ENCODE measurements around the gene CALML4.

Gene CALML4, protein sequence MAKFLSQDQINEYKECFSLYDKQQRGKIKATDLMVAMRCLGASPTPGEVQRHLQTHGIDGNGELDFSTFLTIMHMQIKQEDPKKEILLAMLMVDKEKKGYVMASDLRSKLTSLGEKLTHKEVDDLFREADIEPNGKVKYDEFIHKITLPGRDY

GRCh38 chr15:68204776-68205557 is at the start of gene CALML4:
Gene CALML4, minus strand, starts transcription at chr15:68205332. Its CDS starts 85 bp downstream, at chr15:68205247.
- H3K4me3 ChIP-seq (ENCODE audit: low read depth, low read length), result no peak within 1 kb of the TSS
- DNase-seq (ENCODE audit: low read depth), result no peak
- TF ChIP-seq, protein P1, sequence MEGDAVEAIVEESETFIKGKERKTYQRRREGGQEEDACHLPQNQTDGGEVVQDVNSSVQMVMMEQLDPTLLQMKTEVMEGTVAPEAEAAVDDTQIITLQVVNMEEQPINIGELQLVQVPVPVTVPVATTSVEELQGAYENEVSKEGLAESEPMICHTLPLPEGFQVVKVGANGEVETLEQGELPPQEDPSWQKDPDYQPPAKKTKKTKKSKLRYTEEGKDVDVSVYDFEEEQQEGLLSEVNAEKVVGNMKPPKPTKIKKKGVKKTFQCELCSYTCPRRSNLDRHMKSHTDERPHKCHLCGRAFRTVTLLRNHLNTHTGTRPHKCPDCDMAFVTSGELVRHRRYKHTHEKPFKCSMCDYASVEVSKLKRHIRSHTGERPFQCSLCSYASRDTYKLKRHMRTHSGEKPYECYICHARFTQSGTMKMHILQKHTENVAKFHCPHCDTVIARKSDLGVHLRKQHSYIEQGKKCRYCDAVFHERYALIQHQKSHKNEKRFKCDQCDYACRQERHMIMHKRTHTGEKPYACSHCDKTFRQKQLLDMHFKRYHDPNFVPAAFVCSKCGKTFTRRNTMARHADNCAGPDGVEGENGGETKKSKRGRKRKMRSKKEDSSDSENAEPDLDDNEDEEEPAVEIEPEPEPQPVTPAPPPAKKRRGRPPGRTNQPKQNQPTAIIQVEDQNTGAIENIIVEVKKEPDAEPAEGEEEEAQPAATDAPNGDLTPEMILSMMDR (IDR thresholded peaks at IDR 0.05; ENCODE audit: insufficient read depth, low read depth, low read length, missing control alignments), result no peak

DNA sequence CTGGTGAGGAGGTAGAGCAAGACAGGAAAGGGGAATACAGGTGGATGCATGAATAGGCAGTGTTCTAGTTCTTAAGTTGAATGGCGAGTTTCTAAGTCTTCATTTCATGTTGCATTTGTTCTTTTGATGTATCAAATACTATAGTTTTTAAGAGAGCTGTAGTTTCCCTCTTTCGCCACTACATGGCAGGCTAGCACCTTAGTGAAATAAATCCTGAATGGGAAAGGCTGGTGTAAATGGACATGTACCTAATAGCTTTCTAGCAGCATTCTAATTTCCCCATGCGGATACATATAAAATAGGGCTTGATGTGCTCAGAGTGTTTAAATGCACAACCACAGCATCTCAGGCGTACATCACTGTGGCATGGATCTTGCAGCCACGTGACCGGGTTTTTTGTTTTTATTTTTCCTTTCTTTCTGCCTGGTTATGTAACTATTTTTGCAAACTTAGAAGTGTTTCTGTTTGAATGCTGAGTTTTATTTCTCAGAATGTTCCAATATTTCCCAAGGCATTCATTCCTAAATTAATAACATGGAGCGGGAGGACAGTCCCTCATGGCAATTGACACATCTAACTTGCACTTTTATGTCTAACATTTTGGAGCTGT is 47.9 kb upstream of the CALML4 start:
- no peak overlapping the region for H3K4me3 ChIP-seq (ENCODE audit: low read depth, low read length)
- TF ChIP-seq, protein P1 (IDR thresholded peaks at IDR 0.05; ENCODE audit: insufficient read depth, low read depth, low read length, missing control alignments), result peak; percentile 79
- DNase-seq (ENCODE audit: low read depth), result peak; percentile 81

- TF ChIP-seq, protein P1 (IDR thresholded peaks at IDR 0.05; ENCODE audit: insufficient read depth, low read depth, low read length, missing control alignments), result no peak
- no peak for DNase-seq (ENCODE audit: low read depth)
- no peak overlapping the region for H3K4me3 ChIP-seq (ENCODE audit: low read depth, low read length)
Measured at GRCh38 chr15:68249058-68249713, 44.1 kb upstream of the CALML4 start.

DNA sequence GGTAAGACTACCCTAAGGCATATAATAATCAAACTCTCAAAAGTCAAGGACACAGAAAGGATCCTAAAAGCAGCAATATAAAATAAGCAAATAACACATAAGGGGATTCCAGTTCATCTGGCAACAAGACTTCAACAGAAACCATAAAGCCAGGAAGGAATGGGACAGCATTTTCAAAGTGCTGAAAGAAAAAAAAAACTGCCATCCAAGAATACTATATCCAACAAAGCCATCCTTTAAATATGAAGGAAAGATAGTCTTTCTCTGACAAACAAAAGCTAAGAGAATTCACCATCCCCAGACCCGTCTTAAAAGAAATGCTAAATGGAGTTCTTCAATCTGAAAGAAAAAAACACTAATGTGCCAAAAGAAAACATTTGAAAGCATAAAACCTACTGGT is 39.1 kb upstream of the CALML4 start:
- TF ChIP-seq, protein P1 (IDR thresholded peaks at IDR 0.05; ENCODE audit: insufficient read depth, low read depth, low read length, missing control alignments), result no peak
- H3K4me3 ChIP-seq (ENCODE audit: low read depth, low read length), result no peak overlapping the region
- no peak for DNase-seq (ENCODE audit: low read depth)

GRCh38 chr15:68241088-68241935 is 36.2 kb upstream of the CALML4 start:
- TF ChIP-seq, protein P1 (IDR thresholded peaks at IDR 0.05; ENCODE audit: insufficient read depth, low read depth, low read length, missing control alignments), result no peak
- H3K4me3 ChIP-seq (ENCODE audit: low read depth, low read length), result no peak overlapping the region
- DNase-seq (ENCODE audit: low read depth), result no peak

DNA sequence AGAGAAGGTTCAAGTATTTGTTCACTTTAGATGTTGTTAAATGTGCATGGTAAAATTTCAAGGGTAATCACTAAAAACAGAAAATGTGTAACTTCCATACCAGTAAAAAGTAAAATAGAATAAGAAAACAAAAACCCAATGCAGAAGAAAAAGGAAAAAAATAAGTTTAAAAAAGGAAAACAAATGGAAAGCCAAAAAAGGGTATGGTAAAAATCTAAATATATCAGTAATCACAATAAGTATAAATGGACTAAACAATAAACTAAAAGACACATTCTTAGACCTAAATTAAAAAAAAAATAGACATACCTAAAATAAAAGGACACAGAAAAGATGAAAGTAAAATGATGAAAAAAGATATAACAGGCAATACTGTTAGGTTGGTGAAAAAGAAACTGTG is 33.9 kb upstream of the CALML4 start:
- TF ChIP-seq, protein P1 (IDR thresholded peaks at IDR 0.05; ENCODE audit: insufficient read depth, low read depth, low read length, missing control alignments), result no peak
- DNase-seq (ENCODE audit: low read depth), result no peak
- H3K4me3 ChIP-seq (ENCODE audit: low read depth, low read length), result no peak overlapping the region
